Duodenal mucosa (tissue), 2 donors: ENCODE measurements around the gene ELOVL2.

ENCODE experiments used
- H3K27ac ChIP-seq: one replicate; pipeline ENCODE4 v1.7.0; 2013; ENCODE audit warnings: low read depth, low read length
- H3K27me3 ChIP-seq, 2 donors: one replicate each; pipeline ENCODE4 v1.7.0; 2013; ENCODE audit warnings: low read length in 2 of 2, control low read depth in 1 of 2; ENCODE audit not compliant: insufficient read depth in 2 of 2, control insufficient read depth in 1 of 2
- H3K36me3 ChIP-seq, 2 donors: one replicate each; pipeline ENCODE4 v1.7.0; 2013; ENCODE audit warnings: low read length in 2 of 2, control low read depth in 1 of 2; ENCODE audit not compliant: insufficient read depth in 2 of 2, control insufficient read depth in 1 of 2
- H3K4me1 ChIP-seq, 2 donors: one replicate each; pipeline ENCODE4 v1.7.0; 2013; ENCODE audit warnings: low read length in 2 of 2, control low read depth in 1 of 2; ENCODE audit not compliant: insufficient read depth in 2 of 2, control insufficient read depth in 1 of 2
- H3K4me3 ChIP-seq, 2 donors: one replicate each; pipeline ENCODE4 v1.7.0; 2013; ENCODE audit warnings: low read length in 2 of 2, low read depth in 1 of 2
- H3K9ac ChIP-seq, 2 donors: one replicate each; pipeline ENCODE4 v1.7.0; 2013; ENCODE audit warnings: low read length in 2 of 2, low read depth in 1 of 2
- H3K9me3 ChIP-seq, 2 donors: one replicate each; pipeline ENCODE4 v1.7.0; 2013; ENCODE audit warnings: low read length in 2 of 2, control low read depth in 1 of 2; ENCODE audit not compliant: control insufficient read depth in 1 of 2

Gene ELOVL2

GRCh38 chr6:10964684-10965083, 79.4 kb downstream of the ELOVL2 start:
- Histone ChIP-seq H3K27ac (no peak overlapping the region), H3K4me1 (no peaks in the 10 kb centered on the region), H3K4me3 (no peak overlapping the region)

DNA sequence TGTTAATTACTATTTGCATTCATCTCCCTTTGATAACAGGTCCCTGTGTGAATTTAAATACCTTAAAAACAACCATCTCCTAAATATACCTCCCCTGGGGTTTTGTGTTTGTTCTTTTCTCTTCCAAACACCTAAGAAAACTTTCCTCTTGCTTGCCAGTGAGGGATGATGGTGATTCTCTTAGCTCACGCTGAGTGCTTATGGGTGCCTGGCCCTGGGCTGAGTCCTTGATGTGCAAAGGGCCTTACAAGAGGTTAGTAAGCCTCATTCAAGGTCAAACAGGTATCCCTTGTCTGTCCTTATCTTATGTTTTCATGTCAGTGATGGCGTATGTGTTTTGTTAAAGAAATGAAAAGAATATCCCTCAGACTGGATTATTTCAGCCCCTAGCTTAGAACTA, 81.0 kb downstream of the ELOVL2 start:
- no peak overlapping the region for H3K9ac ChIP-seq
- H3K4me1 ChIP-seq = no peaks in the 10 kb centered on the region
- H3K36me3 ChIP-seq = no peaks in the 10 kb centered on the region
- peaks cover 0 to 10% of the 10 kb centered on the region in 2 donors for H3K9me3 ChIP-seq
- H3K27me3 ChIP-seq = no peaks in the 10 kb centered on the region
- H3K27ac ChIP-seq = no peak overlapping the region
- H3K4me3 ChIP-seq = no peak overlapping the region

More at GRCh38 chr6:10964684-10965083, 79.4 kb downstream of the ELOVL2 start:
- Histone ChIP-seq H3K9me3 (peaks cover 0 to 10% of the 10 kb centered on the region in 2 donors), H3K36me3 (no peaks in the 10 kb centered on the region), H3K27me3 (no peaks in the 10 kb centered on the region), H3K9ac (no peak overlapping the region)

GRCh38 chr6:10962673-10963072, 81.4 kb downstream of the ELOVL2 start:
- H3K27me3 ChIP-seq = no peaks in the 10 kb centered on the region
- no peaks in the 10 kb centered on the region for H3K36me3 ChIP-seq

GRCh38 chr6:10961837-10962236, 82.3 kb downstream of the ELOVL2 start:
- Histone ChIP-seq H3K4me3 (no peak overlapping the region), H3K27me3 (no peaks in the 10 kb centered on the region), H3K36me3 (no peaks in the 10 kb centered on the region), H3K27ac (no peak overlapping the region), H3K9ac (no peak overlapping the region), H3K4me1 (no peaks in the 10 kb centered on the region), H3K9me3 (peaks cover 0 to 10% of the 10 kb centered on the region in 2 donors)

More at GRCh38 chr6:10962673-10963072, 81.4 kb downstream of the ELOVL2 start:
- no peak overlapping the region for H3K4me3 ChIP-seq
- no peaks in the 10 kb centered on the region for H3K4me1 ChIP-seq
- H3K9me3 ChIP-seq = peaks cover 0 to 10% of the 10 kb centered on the region in 2 donors
- no peak overlapping the region for H3K27ac ChIP-seq
- no peak overlapping the region for H3K9ac ChIP-seq

DNA sequence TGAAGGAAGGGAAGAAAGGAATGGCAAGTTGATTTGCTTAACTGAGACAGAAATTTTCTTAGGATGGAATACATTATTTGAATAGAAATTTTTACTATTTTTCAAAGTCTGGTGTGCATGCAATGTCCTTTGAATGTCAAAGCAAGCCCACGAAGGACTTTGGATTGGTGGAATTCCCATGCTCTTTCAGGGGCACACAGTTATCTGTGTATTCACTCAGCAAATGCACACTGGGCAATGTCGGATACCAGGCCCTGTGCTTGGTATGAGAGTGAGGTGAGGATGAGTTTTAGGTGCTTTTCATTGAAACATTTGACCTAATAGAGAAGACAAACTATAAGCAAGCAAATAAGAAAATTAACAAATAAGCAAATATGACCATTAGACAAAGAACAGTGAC, 83.9 kb downstream of the ELOVL2 start:
- no peak overlapping the region for H3K9ac ChIP-seq
- no peaks in the 10 kb centered on the region for H3K9me3 ChIP-seq
- H3K4me3 ChIP-seq = no peak overlapping the region
- H3K4me1 ChIP-seq = no peaks in the 10 kb centered on the region
- H3K27ac ChIP-seq = no peak overlapping the region
- H3K36me3 ChIP-seq = no peaks in the 10 kb centered on the region
- no peaks in the 10 kb centered on the region for H3K27me3 ChIP-seq

DNA sequence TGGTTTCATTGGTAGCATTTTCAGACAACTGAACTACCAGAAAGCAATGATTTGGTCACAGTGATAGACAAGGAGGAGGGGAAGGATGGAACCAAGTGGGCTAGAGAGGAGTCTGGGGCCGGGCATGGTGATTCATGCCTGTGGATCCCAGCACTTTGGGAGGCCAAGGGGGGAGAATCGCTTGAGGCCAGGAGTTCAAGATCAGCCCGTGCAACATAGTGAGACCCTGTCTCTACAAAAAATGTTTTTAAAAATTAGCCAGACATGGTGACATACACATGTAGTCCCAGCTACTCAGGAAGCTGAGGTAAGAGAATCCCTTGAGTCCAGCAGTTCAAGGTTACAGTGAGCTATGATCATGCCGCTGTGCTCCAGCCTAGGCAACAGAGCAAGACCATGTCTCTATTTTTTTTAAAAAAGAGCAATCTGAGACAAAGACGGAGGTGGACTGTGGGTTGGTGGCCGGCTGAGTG, 86.7 kb downstream of the ELOVL2 start:
- H3K9ac ChIP-seq = no peak overlapping the region
- H3K27ac ChIP-seq = no peak overlapping the region

GRCh38 chr6:10956776-10957175, 87.3 kb downstream of the ELOVL2 start:
- Histone ChIP-seq H3K27ac (no peak overlapping the region), H3K9ac (no peak overlapping the region), H3K27me3 (no peaks in the 10 kb centered on the region), H3K4me1 (no peaks in the 10 kb centered on the region), H3K4me3 (no peak overlapping the region), H3K36me3 (no peaks in the 10 kb centered on the region), H3K9me3 (no peaks in the 10 kb centered on the region)

More for the DNA sequence above, 86.7 kb downstream of the ELOVL2 start:
- Histone ChIP-seq H3K4me1 (no peaks in the 10 kb centered on the region), H3K27me3 (no peaks in the 10 kb centered on the region), H3K36me3 (no peaks in the 10 kb centered on the region), H3K9me3 (no peaks in the 10 kb centered on the region), H3K4me3 (no peak overlapping the region)

DNA sequence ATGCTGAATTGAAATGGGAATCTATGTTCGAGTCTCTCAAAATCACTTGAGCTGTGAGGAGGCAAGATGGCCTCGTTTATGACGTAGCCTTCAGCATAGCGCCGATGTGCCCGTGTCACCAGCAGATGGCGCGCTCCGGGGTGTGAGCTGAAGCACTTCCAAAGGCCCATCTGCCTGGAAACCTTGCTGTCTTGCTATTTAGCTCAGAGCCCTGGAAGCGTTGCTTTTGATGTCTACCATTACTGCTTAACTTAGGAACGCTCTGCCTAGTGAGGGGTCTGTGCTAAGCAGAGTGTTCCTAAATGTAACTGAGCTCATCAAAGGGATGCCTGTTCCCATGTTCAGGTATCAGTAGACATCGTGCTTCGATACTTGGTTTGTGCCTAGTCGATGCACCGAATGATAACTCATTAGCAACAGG, 89.5 kb downstream of the ELOVL2 start:
- Histone ChIP-seq H3K36me3 (no peaks in the 10 kb centered on the region), H3K27me3 (no peaks in the 10 kb centered on the region), H3K9ac (no peak overlapping the region), H3K4me3 (no peak overlapping the region), H3K4me1 (no peaks in the 10 kb centered on the region), H3K27ac (no peak overlapping the region), H3K9me3 (no peaks in the 10 kb centered on the region)

GRCh38 chr6:10951675-10952282, 92.3 kb downstream of the ELOVL2 start:
- no peak overlapping the region for H3K4me3 ChIP-seq
- H3K9me3 ChIP-seq = no peaks in the 10 kb centered on the region
- no peaks in the 10 kb centered on the region for H3K4me1 ChIP-seq
- no peaks in the 10 kb centered on the region for H3K27me3 ChIP-seq
- no peaks in the 10 kb centered on the region for H3K36me3 ChIP-seq
- H3K27ac ChIP-seq = no peak overlapping the region
- H3K9ac ChIP-seq = no peak overlapping the region

- no peak overlapping the region for H3K9ac ChIP-seq
- no peaks in the 10 kb centered on the region for H3K9me3 ChIP-seq
- H3K27me3 ChIP-seq = no peaks in the 10 kb centered on the region
Measured at GRCh38 chr6:10949579-10950490, 94.3 kb downstream of the ELOVL2 start.

More at GRCh38 chr6:10949579-10950490, 94.3 kb downstream of the ELOVL2 start:
- Histone ChIP-seq H3K4me3 (no peak overlapping the region), H3K27ac (no peak overlapping the region), H3K4me1 (no peaks in the 10 kb centered on the region), H3K36me3 (no peaks in the 10 kb centered on the region)
